ENCODE data around the gene EHMT1. TPM values are rescaled to one million over a fixed set of nuclear protein-coding genes. Genes with fewer than 3 reads are reported as not detected.

EHMT1 gene
- total and polyA plus RNA-seq, 9 of the 15 experiments (the other 6 are each of a cell fraction or from before 2014, with no cell fraction given): 2.2 to 76.0 (median 36.4) TPM

GRCh38 chr9:137590469-137591383 lies 28.1 kb upstream of the EHMT1 start, which contains the start of gene ZMYND19:
ZMYND19 (minus strand) TSS chr9:137590512; CDS start chr9:137590263, 249 bp downstream.
- intact Hi-C loops (cut with micrococcal nuclease) (no loop called here), in situ Hi-C loops (cut with MboI) (no loop called here)
- H3K79me2 ChIP-seq (ENCODE audit: control insufficient read depth, insufficient read depth, low read length): peaks cover 35% of the 10 kb centered on the region
- peak within 1 kb of the TSS; percentile 82 to 99 for H3K9ac ChIP-seq (ENCODE audit: insufficient read depth in 1 of 2, low read depth in 2 of 2, low read length in 2 of 2)
- H3K4me2 ChIP-seq (ENCODE audit: insufficient read depth, low read length): peak within 1 kb of the TSS; percentile 94
- H2AFZ ChIP-seq (ENCODE audit: low read depth, low read length): peak within 1 kb of the TSS; percentile 92
- no peaks in the 10 kb centered on the region for H3K9me1 ChIP-seq (ENCODE audit: control insufficient read depth, insufficient read depth, low read length)
- peak; percentile 92 to 100 (median 100) for DNase-seq (ENCODE audit: extremely low read depth in 1 of 4, low spot score in 3 of 4)
- BruUV-seq (replicated peaks): TSS peak; percentile 80
- H3K36me3 ChIP-seq (ENCODE audit: control insufficient read depth, insufficient read depth, low read length): peaks cover 34% of the 10 kb centered on the region; the same call in 2 of the 3 replicates
- 0 out of 2 replicates have a peak, but pooled peaks cover 19% of the 10 kb centered on the region for H4K20me1 ChIP-seq (replicated peaks; ENCODE audit: control insufficient read depth, insufficient read depth, low read length)
- peak; percentile 96 for ATAC-seq
- no peaks in the 10 kb centered on the region for H3K9me3 ChIP-seq (replicated peaks; ENCODE audit: control insufficient read depth, insufficient read depth, low read depth, low read length)
- CTCF ChIA-PET (ENCODE audit: low intra/inter-chr PET ratio): no interaction called here
- peak within 1 kb of the TSS; percentile 92 for H3K4me3 ChIP-seq
- peak; percentile 79 for FAIRE-seq
- POLR2A ChIA-PET: interaction anchor here (1.0 to 4.2 kb wide), 4 partner anchors 9 to 28 kb away, joined by 4 to 28 read pairs (median 4); partner anchors contain the start of gene EHMT1
- peaks cover 27 to 54% of the 10 kb centered on the region in 2 experiments; a peak in 4 of 5 replicates for H3K4me1 ChIP-seq (replicated peaks in 1 of 2; ENCODE audit: control insufficient read depth in 2 of 2, insufficient read depth in 2 of 2, low read length in 2 of 2)
- H3K27ac ChIP-seq (ENCODE audit: extremely low read depth, low read depth, low read length): peak within 1 kb of the TSS; percentile 76
- no peaks in the 10 kb centered on the region for H3K27me3 ChIP-seq (ENCODE audit: control insufficient read depth in 2 of 2, insufficient read depth in 2 of 2, low read length in 2 of 2)
- WGBS (ENCODE audit: insufficient coverage, low coverage, missing lambda C conversion rate): 1% methylated on average over 49 of the region's 113 CpGs
- TF ChIP-seq ETV5 (CRISPR knock-in tag; IDR thresholded peaks at IDR 0.05; ENCODE audit: low read depth) (0 out of 2 replicates have a peak, but pooled peaks have one; percentile 25), E2F6 (IDR thresholded peaks at IDR 0.05; ENCODE audit: borderline replicate concordance in 1 of 2, extremely low read depth in 1 of 2, insufficient read depth in 1 of 2, insufficient read length in 1 of 2, low read depth in 1 of 2, low read length in 1 of 2, poor library complexity in 1 of 2, severe bottlenecking in 1 of 2) (peak in 1 of 2 experiments; percentile 48), CEBPG (CRISPR knock-in tag; IDR thresholded peaks at IDR 0.05) (no peak), CEBPG (tag; conservative IDR thresholded peaks at IDR 0.05 in 1 of 2, IDR thresholded peaks at IDR 0.05 in 1 of 2) (no peak), SREBF2 (CRISPR knock-in tag; IDR thresholded peaks at IDR 0.05) (no peak), U2AF1 (optimal IDR thresholded peaks at IDR 0.05; ENCODE audit: low read depth, low read length) (peak; percentile 71), ZNF644 (tag; IDR thresholded peaks at IDR 0.05; ENCODE audit: low read depth) (no peak), TAF7 (tag; IDR thresholded peaks at IDR 0.05) (no peak), ZNF57 (CRISPR knock-in tag; IDR thresholded peaks at IDR 0.05) (no peak), ZBTB12 (CRISPR knock-in tag; IDR thresholded peaks at IDR 0.05) (peak; percentile 74)
